GM19324 (cell line): ENCODE measurements around the gene TMEM269.

Experiments used
- ATAC-seq: cut with Tn5 transposase; IDR thresholded peaks from one replicate; pipeline ENCODE4 v1.9.1; 2021; ENCODE audit warnings: mild to moderate bottlenecking, moderate library complexity; ENCODE audit not compliant: unreplicated experiment, low FRiP score

TMEM269 gene

DNA sequence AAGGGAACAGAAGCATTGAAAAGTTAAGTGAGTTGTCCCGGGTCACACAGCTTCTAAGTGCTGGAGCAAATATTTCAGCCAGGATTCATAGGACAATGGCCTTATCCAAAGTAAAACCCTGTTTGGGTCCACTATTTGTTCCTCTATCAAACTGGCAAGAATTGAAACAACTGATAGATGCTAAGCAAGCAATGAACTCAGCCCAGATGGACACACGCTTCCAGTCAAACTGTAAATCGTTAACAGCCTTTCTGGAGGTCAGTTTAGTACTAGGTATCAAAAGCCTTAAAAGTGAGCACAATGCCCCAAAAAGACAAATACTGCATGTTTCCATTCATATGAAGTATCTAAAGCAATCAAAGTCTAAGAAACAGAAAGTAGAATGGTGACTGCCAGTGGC, 33.2 kb downstream of the TMEM269 start:
- ATAC-seq = no peak

DNA sequence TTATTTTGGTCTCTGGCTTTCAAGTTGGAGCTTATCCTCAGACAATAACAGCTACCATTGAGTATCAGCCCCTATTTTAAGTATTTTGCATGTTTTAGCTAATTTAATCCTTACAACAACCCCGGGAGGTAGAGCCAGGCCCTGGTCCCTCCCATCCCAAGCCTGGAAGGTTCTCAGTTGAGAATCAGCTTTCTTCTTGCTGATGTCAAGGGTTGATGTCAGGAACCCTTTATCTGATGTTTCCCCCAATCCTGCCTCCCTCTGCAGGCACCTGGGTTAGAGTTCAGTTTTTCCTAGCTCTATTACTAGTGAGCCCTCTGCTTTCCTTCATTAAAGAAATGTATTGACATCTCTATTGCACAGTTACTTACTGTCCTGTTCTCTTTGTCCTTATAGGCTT, 36.0 kb downstream of the TMEM269 start:
- no peak for ATAC-seq

DNA sequence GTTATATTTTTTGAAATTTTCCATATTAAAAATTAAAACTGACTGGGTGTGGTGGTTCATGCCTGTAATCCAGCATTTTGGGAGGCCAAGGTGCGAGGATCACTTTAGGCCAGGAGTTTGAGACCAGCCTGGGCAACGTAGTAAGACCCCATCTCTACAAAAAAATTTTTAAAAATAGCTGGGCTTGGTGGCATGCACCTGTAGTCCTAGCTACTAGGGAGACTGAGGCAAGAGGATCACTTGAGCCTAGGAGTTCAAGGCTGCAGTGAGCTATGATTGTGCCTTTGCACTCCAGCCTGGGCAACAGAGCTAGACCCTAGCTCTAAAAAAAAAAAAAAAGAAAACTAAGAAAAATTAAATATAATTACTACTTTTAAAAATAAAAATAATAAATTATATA, 36.9 kb downstream of the TMEM269 start:
- ATAC-seq = no peak

DNA sequence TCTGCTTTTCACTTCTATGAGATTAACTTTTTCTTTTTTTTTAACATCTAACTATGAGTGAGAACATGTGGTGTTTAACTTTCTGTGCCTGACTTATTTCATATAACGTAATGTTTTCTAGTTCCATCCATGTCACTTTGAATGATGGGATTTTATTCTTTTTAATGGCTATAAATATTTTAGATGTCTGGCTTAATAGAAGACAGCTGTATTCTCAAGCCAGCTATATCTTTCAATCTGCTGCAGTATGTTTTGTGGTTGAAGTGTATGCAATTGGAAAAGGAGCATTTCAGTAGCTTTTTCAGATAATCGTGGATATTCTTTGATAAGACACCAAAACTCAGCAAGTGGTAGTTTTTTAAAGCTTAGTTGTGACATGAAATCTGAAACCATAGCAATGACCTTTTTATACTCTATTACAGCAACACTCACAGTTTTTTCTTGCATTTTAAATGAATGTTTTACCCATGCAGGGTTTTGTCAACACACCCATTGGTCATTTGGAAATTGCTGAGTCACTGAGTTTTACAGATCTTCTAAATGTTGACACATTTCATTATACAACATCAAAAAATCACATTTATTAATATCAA, 38.1 kb downstream of the TMEM269 start:
- ATAC-seq = no peak

DNA sequence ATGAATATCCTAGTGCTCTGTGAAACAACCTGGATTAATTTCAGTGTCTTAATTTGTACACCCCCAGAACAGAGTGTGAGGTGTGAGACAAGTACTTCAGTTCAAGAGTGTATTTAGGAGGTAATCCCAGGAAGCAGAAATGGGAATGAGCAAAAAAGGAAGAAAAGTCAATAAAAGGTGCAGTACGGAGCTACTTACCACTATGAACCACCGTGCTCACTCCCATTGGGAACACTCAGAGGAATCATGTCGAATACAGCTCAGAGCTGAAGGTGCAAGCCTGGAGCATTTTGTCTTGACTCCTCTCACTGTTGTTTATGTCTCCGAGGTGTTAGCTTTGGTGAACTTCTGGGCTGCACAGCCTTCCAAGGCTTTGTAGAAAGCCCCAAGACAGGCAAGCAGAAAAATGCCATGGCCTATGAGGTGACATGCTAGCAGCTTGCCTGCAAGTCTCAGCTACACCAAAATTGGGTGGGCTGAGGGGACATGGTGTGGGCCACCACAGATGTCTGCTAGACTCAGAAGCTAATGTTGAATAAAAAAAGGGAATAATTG, 39.8 kb downstream of the TMEM269 start:
- no peak for ATAC-seq

DNA sequence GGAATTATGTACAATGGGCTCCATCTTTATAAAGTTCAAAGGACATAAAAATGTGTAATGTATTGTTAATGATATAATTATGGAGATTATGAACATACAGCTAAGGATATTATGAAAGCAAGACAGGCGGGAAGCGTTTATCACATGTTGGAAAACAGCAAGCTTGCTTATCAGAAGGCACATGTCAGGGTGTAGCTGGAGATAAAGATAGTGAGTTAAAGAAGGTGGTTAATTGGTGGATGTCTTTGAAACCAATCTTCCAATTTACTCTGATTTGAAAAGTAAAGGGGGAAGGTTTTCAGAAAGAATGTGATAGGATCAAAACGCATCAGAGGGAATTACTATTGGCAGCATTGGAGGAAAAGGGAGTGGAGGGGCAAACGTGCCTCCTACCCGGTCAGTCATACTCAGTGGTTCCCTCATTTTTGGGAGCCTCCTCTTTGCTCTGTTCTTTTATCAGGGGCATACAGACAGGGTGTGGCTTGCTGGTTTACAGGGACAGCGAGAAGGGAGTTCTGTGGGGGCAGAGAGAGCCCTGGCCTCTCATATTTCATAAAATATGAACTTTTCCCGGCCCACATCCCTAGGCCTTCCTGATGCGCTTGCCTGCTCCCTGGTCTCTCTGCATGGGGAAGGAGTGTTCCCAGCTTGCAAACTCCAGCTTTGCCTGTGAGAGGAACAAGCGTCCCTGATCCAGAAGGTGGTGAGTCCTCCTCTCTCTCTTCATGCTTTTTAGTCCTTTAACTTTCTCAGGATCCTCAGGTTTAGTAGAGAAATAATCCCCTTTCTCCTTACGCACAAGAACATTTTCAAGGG, 40.5 kb downstream of the TMEM269 start:
- ATAC-seq = no peak

DNA sequence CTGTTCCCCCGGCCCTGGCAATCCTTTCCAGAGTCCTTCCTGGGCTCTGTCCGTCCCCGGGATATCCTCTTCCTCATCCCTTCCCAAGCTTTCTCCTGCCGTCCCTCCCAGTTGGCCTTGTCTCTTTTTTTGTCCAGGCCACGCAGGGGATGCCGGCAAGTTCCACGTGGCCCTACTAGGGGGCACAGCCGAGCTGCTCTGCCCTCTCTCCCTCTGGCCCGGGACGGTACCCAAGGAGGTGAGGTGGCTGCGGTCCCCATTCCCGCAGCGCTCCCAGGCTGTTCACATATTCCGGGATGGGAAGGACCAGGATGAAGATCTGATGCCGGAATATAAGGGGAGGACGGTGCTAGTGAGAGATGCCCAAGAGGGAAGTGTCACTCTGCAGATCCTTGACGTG, 45.8 kb downstream of the TMEM269 start:
- ATAC-seq = no peak

DNA sequence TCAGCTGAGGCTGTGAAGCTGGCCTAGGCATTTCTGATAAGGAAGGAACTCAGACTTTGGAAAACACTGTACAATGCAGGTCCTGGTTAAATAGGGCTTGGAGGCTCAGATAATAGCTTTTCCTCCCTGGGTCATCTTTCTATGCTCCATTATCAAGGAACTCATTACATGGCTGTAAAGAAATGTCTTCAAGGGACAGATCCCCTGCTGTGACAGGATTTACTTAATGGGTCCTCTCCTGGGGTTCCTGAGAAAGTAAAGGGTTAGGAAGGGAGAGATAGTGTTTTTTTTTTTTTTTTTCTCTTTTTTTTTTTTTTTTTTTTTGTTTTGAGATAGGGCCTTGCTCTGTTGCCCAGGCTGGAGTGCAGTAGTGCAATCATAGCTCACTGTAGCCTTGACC, 46.5 kb downstream of the TMEM269 start:
- ATAC-seq = no peak

DNA sequence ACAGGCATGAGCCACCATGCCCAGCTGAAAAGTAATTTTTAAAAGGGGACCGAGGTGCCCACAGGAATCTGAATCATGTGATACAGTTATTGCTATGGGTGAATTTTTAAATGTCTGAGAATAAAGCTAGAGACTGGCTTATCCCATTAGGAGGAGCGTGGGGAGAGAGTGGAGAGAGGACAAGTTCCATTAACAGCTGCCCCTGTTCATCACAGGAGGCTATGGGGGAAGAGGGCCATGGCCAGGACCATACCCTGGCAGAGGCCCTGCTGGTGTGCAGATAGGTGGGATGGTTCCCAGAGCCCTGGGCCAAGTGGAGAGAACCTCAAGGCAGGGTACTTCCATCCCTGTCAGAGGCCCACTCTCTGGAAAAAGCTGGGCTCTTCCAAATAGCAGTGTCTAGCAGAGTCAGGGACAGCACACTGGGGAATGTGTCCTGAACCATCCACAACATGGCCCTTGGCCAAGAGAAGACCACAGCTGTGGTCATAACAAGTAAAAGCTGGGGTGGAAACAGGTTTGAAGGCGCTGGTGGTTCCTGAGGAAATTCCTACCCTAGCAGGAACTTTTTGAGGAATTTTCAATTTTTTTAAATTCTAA, 48.0 kb downstream of the TMEM269 start:
- no peak for ATAC-seq

DNA sequence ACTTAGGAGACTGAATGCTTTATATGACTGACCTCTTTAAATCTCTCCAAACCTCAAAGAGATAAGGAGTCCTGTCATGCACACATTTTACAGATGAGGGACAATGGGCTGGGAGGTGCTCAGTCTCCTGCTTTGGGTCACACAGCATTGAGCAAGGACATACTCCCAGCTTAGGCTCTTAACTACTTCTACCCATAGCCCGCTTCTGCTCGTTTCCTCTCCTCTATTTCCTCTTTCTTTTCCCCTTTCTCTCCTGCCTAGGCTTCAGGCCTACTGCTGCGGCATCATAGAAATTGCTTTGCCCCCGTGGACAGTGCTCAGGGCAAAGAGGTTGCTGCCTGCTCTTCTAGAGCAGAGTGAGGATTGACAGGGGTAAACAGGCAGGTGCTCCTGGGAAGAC, 49.2 kb downstream of the TMEM269 start:
- ATAC-seq = no peak

DNA sequence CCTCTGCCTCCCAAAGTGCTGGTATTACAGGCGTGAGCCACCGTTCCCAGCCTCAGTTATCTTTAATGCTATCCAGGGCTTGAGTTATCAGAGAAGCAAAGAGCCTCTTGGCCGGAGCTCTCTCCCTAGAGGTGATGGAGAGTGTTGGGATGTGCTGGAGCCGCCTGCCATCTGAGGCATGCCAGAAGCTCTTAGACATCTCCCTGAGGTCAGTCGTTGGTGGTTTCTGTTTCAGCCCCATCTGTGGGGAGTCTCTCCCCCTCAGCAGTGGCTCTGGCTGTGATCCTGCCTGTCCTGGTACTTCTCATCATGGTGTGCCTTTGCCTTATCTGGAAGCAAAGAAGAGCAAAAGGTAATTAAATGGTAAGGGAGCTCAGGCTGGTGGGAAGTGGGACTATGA, 50.0 kb downstream of the TMEM269 start:
- no peak for ATAC-seq

DNA sequence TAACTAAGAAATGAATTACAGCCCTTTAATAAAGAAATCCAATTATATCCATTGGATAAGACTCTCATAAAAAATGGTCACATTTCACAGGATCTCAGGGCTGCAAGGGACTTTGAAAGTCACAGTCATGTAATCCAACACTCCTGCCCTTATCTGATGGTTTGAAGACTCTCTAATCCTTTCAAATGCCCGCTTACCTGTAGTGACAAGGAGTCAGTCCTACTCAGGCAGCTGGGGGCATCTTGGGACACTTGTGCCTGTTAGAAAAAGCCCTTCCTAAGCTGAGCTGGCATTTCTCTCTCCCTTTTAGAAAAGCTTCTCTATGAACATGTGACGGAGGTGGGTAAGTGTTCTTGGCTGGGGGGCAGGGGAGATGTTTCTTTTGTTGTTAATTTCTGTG, 50.6 kb downstream of the TMEM269 start:
- no peak for ATAC-seq

DNA sequence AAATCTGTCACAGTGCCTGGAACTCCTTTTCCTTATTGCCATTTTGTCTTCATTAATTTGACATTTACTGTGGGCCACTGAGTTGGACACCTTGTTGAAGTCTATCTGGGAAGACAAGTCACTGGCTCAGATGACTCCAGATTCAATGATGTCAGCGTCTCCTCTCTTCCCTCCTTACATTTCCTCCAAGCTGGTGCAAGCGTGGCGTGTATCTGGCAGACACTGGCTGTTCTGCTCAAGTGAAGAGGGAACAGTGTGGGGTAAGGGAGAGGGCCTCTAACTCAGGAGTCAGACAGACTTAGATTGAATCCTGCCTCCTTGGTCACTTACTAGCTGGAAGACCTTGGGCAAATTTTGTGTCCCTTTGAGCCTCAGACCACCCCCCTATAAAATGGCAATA, 52.9 kb downstream of the TMEM269 start:
- no peak for ATAC-seq

DNA sequence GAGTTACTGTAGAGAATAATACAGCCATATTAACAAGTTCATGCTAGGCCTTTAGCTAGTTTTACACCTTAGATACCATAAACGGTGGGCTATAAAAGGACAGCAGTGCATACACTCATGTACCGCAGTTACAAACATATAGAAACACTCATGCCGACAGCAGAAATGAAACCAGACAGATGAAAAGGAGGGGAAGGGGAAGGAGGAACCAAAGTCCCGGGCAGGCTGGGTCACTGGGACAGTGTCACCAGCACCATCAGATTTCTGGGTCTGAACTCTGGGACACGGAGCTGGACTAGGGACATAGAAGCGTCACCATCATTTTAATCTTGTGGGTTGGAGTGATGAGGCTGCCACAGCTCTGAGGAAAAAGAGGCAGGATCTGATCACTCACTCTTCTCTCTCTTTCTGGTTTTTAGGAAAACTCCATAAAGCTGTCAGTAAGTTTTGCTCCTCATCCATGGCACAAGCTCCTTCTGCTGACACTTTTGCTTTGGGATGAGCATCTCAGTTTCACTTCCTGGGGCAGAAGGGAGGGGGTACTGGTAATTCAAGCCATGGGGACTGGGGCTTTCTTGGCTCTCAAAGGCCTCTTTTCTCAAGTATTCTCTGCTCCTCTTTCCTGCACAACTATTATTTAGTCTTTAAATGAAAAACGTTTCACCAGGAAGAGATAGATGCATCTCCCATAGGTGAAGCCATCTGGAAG, 53.8 kb downstream of the TMEM269 start:
- ATAC-seq = no peak

DNA sequence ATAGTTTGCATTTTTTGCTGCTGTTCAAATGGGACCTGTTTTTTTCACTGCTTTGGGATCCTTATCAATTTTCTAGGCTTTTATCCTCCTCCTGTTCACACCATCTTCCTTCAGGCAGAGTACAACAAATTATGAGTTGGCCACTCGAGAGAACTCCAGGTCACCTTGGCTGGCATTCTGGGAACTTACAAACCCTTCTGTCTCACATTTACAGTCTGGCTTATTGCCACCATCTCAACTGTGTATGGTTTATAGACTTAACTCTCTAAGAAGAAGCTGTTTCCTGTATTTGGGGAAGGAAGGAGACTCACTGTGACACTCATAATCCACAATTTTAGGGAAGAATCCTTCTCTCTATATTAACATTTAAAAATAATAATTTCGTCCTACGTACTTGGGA, 56.2 kb downstream of the TMEM269 start:
- no peak for ATAC-seq

DNA sequence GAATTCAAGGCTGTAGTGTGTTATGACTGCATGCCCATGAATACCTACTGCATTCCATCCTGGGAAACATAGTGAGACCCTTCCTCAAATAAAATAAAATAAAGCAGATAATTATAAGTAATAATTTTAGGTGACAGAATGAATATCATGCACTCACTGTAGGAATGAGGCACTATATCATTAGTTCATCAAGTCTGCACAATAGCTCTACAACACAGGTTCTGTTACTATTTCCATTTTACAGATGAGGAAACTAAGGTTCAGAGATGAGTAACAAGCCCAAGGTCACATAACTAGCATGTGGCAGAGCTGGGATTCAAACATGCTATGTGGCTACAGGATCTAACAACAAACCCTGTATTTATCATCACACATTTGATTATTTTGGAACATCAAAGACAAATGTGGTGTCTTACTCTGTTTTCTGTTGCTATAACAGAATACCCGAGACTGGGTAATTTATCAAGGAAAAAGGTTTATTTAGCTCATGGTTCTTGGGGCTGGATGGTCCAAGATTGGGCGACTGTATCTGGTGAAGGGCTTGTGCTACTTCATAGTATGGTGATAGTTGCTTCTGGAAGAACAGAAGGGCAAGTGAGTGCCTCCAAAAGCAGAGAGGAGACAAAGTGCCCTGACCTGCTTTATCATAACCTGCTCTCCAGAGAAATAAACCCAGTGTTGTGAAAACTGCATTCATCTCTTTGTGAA, 56.8 kb downstream of the TMEM269 start:
- no peak for ATAC-seq

DNA sequence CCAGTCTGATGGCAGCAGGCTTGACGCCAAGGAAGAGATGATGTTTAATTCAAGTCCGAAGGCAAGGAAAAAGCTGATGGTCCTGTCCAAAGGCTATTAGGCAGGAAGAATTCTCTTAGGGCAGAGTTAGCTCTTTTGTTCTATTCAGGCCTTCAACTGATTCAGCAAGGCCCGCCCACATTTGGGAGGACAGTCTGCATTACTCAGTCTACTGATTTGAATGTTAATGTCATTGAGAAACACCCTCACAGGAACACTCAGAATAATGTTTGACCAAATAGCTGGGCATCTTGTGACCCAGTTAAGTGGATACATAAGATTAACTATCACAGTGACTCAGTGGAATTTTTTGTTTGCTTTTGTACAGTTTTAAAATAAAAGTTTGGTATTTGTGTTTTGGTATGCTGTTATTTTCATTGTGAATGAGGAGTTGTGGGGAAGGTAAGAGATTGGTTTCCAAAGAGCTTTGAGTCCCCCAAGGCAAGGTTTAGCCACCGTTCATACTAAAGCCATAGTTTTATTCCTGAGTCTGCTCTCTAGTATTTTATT, 59.9 kb downstream of the TMEM269 start:
- ATAC-seq = no peak

DNA sequence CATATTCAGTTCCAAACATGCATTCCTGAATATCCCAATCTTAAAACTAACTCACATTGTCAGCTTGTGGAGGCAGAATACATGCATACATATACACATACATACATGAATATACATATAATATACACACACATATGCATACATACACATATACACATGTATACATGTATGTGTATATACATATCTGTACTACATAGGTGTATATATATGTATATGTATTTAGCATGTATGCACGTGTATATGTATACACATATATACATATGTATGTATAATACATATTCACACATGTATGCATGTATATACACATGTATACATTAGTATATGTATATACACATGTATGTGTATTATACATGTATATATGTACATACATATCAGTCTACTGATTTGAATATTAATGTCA, 60.4 kb downstream of the TMEM269 start:
- no peak for ATAC-seq

DNA sequence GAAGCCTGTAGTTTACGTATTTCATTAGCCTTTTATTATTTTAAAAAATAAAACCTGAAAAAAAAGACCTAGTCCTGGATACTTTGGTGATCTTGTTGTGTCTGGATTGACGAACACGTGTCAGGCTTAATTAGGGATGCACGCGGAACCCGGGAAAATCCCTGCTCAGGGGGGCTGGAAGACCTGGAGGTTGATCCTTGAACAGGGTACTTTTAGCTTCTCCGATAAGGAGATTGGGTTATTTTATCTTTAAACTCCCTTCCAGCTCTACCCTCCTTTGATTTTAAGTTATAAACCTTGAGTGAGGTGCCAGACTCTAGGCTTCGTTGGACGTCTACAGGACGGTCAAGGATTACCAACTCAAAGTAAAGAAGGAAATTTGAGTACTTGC, 61.1 kb downstream of the TMEM269 start:
- ATAC-seq = peak; percentile 15
